ENCODE data around the gene MAPK8.

The MAPK8 gene

DNA sequence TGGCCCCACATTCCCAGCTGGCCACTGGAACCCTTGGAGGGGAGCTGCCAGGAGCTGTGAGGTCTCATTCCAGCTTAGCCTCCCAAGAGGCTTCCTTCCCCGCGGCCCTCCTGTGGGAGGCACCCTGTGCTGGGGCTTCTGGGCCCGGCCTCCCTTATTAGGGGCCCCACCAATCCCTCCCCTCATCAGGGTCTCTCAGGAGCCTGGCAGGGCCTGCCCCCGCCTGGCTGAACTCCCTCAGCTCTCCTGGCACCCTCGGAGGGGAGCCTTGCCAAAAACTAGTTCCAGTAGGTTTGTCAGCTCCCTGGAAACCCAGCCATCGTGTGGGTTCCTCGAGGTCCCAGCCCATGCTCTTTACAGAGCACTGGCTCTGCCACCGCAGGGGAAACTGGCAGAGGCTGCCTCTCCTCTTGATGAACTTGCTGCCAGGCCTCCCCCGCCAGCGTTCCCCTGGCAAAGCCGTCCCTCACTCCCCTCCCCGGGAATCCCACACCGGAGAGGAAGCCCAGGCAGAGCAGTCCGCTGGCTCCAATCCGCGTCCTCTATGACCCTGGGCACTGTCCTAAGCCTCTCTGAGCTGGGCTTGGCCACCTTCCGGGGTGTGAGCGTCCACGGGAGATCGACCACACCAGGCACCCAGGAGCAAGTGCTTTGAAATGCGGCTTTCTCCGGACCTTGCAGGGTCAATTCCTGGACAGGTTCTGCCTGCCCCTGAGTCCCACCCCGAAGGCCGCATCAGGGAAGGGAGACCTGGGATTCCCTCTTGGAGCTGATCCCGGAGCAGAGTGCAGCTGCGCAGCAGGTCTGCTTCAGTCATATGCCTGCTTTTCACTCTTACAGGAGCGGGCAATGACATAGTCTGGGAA, 158.6 kb downstream of the MAPK8 start:
- DNase-seq, result no peak

DNA sequence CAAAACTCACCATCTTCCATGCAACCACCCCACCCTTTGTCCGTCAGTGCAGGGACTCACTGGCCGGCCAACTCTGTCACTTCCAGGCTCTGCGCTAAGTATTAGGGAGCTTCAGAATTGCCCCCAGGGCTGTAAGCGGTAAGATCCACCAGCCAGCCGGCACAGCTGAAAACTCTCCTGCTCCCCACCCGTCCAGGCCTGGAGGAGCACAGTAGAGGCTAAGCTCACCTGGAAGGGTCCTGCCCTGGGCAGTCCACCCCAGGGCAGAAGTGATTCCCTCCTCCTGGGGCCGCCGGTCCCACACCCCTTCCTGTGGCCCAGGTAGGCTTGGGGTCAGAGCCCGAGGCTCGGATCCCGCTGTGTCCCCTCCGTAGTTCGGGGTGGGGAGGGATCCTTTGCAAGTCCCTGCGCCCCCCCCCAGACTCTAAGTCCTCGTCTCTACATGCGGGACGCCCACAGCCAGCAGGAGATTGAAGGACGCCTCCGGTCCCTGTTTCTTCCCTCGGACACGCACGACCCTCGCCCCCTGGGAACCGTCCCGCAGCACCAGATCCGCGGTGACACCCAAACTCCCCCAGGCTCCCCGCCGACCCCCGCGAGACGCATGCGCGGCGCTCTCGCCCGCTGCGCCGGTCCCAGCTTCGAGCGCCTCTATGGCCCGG, 159.5 kb downstream of the MAPK8 start:
- no peak for DNase-seq

DNA sequence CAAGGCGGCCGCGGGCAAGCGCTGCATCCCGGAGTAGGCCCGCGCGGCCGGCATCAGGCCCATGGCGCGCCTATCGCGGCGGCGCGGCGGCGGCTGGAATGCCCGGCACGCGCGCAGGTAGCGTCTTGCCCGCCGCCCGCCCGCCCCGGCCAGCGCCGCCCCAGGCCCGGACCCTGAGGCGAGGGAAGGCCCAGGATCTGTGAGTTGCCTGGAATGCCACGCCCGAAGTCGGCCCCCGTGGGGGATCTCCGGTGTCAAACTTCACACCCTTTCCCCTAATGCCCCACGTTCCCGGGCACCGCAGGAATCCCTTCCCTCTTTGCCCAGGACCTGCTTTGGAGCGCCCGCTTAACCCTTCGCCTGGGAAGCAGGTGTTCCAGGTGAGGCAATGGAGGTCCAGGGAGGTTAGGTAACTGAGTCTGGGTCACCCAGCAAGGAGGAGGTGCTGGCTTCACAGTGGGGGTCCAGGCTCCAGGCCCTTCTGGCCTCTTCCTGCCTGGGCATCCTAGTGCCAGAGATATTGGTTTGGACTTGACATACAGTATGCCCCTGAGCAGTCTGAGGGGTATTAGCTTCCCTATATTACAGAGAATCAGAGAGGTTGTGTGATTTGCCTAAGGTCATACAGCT, 160.2 kb downstream of the MAPK8 start:
- no peak for DNase-seq

DNA sequence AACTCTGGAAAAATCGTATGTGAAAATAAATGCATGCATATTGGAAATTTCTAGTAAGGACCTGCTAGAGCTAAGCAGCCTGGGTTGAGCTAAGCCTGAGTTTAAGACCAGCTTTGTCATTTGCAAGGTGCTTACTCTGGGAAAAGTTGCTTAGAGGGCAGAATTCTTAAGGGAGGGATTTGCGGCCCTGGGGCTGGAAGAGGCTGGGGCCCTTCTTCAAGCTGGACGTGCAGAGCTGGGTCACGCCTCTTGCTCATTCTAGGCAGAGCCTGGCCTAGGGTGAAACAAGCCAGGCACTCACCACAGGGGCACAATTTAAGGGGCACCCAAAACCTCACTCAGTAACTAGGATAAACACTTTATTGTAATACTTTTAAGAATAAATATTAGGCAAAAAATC, 161.2 kb downstream of the MAPK8 start:
- no peak for DNase-seq

DNA sequence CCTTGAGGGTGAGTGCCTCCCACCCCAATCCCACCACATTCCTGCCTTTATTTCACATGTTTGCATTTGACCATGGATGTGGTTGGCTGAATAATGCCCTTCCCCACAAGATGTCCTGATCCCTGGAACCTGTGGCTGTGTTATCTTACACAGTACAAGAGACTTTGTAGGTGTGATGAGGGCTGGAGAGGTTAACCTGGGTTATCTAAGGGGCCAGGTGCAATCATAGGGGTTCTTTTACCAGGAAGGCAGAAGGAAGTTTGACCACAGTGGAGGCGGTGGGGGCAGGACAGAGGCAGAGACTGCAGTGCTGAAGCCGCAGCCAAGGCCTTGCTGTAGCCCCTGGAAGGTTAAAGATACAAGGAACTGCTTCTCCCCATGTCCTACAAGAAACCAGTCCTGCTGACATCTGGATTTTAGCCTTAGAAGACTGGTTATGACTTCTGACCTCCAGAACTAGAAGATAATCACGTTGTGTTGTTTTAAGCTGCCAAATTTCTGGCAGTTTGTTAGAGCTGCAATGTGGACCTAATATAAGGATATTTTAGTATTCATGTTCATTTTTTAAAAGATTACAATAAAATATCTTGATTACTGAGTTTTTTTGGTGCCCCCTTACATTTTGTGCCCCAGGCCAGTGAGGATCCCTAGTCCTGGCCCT, 161.8 kb downstream of the MAPK8 start:
- no peak for DNase-seq

DNA sequence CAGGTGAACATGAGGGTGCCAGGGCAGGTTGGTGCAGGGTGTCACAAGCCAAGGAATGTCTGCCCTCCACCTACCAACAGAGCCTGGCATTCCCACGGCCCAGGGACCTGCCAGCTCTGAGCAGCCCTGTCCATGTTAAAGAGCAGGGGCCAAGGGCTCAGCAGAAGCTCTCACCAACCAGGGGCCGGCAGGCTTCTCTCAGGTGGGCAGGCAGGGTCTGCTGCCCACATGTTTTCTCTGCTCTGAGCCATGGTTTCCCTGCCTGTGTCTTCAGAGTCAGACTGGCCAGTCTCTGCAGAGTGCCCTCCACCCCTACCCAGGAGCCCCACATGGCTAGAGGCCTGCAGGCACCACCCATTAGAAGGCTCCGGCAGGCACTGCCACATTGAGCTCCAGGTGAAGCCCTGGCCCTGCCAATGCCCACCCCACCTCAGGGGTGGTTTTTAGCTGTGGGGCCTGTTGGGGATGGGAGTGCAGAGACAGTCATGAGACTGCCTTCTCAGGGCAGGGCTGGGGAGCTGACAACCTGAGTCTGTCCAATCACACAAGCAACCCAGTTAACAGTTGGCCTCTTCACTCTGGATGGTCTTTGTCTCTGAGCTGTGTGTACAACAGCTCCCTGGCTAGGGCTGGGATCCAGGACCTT, 162.5 kb downstream of the MAPK8 start:
- no peak for DNase-seq

DNA sequence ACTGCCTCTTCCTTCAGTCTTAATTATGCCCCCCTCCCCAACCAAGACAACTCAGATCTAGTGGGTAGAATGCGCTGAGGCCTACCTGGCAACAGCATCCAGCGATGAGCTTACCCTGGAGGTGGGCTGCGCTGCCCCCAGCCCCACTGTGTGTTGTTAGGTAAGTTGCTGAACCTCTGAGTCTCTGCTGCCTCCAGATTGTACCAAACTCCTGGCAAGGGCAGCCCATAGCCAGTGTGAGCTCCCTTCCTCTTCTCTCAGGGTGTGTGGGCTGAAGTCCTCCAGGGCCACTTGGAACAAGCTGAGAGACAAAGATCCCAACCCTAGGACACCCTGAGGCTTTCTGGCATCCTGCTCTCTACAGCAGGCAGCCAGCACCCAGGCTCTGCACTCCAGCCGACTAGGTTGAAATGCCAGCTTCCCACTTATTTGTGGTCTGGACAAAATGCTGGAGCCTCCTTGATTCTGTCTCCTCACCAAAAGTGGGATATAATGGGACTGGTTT, 163.1 kb downstream of the MAPK8 start:
- no peak for DNase-seq

DNA sequence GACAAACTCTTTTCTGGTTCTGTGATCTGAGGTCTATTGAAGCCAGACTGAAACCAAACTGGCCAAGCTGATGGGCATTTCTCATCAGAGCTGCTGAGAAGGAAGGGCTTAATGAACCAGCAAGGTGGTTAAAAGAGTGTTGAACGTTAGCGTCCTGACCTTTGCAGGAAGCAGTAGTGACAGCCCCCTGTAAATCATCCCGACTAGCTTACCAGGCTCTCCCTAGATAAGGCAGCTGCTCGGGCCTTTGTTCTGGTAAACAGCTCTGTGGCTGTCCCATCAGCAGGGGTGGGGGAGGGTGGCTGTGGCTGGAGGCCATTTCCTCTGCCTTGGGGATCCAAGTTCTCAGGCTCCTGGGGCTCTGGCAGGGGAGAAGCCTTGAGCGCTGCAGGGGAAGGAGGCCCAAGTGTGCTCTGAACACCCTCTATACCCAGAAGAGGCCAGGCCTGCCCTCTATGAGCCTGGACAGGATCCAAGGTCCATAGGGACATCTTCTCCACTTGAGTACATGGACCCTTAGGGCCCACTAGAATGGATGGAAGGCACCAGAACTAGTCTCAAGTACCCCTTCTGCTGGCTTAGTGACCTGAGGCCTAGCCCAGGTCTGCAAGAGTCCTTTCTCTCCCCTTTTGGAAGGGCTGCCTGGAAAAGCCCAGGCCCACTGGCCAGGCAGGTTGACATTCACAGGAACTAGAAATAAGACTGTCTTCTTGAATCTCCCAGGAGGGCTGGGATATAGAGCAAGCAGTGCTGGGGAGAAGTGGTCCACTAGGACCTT, 163.8 kb downstream of the MAPK8 start:
- no peak for DNase-seq

DNA sequence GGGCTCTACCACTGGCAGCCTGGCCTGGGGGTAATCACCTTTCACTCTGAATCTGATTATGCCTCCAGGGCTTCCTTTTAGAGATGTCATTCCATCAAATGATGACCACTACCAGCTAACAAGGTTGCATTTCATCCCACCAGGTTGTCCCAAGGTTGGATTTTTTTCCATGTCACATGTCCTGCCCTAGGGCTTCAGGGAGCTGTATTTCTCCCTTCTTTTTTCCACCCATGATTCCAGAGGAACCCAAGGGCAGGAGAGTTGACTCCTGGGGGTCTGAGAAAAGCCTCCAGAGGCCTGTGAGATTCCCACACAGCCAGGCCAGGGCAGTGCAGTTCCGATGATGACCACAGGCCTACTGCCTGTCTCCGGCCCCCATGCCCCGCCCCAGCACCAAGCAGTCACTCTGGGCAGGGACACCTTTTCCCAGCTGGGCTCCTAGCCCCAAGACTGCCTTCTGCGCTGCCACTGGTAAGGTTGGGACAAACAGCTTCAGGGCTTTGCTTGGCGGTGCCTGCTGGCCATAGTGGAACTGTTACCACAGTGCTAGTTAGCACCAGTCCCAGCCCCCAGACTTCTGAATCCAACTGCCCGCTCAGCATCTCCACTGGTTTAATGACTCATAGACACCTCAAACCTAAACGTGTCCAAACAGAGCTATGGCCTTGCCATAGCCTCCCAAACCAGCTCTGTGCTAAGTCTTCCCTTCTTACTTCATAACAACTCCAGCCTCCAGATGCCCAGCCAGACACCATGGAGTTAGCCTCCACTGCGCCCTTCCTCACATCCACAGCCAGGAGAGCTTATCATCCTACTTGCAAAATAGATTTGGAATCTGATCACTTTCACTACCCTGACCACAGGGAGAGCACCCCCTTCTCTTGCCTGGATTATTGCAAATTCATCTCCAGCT, 164.7 kb downstream of the MAPK8 start:
- DNase-seq, result no peak

DNA sequence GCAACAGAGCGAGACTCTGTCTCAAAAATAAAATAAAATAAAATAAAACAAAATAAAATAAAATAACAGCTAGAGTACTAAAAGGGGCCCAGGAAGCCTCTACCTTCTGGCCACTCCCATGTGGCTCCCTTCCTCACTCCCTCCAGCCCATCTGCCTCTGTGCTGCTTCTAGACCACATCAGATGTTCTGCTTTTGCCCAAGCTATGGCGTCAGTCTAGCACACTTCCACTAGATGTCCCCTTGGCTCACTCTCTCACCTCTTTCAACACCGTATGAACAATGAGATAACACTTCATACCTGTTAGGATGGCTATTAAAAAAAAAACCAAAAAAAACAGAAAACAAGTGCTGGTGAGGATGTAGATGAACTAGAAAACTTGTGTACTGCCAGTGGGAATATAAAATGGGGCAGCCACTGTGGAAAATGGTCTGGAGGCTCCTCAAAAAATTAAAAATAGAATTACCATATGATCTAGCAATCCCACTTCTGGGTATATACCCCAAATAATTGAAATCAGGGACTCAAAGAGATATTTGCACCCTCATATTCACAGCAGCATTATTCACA, 166.1 kb downstream of the MAPK8 start:
- no peak for DNase-seq

DNA sequence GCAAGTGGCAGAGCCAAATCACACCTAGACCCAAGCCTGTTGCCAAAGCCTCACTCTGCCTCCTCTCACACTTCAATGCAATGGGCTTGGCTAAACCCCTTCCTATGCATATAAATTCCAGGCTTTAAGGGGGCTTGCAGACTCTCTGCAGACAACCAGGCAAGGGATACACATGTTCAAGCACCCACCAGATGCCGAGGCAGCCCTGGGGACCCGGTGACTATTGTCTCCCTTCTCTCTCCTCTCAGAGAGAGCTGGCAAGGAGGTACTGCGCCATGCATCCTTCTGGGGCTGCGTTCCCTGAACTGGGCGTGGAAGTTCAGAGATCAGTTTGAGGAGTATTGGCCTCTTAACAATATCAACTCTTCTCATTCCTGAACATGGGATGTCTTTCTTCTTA, 167.2 kb downstream of the MAPK8 start:
- no peak for DNase-seq

DNA sequence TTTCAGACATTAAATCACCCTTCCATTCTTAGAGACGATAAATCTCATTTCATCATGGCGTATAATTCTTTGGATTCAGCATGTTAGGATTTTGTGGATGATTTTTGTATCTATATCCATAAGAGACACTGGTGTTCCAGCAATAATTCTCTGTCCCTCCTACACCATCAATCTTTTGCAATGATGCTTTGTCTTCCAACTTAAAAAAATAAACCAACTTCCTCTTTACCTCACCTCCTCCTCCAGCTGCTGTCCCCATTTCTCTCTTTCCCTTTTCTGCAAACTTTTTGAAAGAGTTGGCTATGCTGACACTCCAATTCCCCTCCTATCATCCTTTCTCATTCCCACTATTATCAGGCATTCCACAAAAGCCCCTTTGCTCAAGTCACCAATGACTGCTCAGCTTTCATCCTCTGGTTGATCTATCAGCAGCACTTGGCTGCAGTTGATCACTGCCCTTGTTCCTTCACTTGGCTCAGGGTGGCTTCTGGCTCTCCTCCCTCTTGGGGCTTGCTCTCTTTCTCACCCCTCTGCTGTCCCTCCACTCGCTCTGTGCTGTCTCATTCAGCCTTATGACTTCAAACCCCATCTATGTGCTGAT, 168.4 kb downstream of the MAPK8 start:
- DNase-seq, result no peak

DNA sequence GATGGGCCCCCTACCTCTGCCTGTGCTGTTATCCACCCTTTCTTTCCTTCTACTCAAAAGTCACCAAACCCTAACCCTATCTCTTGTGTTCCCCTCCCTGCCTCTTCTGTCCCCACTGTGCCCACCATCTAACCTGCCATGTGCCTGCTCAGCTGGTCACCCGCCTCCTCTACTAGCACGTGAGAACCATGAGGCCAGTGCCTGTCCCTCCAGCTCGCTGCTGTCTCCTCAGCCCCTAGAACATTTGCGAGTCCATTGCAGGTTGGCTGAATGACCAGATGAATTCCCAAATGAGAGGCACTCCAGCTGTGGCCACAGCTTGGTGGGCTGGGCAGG, 169.4 kb downstream of the MAPK8 start:
- no peak for DNase-seq

DNA sequence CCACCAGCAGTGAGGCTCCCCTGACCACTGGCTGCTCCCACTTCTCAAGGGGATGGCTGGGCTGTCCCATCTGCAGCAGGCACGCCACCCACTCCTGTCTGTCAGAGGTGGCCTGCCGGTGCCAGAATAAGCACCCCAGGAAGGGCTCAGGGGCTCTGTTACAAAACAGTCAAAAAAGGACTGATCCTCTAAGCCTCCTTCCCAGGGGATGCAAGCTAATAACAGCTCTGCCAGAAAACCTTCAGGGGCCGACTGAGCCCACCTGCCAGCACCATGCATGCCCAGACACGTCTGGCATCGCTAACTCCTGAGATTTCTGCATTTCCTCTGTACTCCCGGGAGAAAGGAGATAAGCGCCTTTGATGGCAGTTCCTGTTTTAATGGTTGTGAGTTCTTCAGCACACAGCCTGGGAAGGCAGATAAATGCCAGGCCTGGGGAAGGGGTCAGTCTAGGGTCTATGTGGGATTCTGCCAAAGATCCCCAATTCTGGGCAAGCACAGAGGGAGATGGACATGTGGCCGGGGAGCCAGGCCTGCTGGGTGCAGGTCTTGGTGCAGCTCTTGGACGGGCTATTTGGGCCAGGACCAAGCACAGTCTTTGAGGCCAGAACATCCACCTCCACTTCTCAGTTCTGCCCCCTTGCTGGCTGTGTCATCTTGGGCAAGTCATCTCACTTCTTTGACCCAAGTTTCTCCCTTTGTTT, 170.0 kb downstream of the MAPK8 start:
- DNase-seq, result no peak

DNA sequence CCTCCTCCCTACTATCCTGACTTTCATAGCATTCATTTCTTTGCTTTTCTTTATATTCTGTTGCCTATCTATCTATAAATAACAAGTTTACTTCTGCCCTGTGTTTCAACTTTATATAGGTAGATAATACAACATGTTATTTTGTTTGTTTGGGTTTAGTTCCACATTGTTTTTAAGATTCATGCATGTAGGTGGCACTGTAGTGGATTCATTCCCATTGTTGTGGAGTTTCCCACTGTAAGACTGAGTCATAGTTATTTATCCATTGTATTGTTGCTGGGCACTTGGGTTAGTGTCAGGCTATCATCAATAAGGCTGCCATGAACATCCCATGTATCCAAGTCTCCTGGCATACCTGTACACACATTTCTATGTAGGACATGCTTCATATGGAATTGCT, 170.7 kb downstream of the MAPK8 start:
- DNase-seq, result no peak

DNA sequence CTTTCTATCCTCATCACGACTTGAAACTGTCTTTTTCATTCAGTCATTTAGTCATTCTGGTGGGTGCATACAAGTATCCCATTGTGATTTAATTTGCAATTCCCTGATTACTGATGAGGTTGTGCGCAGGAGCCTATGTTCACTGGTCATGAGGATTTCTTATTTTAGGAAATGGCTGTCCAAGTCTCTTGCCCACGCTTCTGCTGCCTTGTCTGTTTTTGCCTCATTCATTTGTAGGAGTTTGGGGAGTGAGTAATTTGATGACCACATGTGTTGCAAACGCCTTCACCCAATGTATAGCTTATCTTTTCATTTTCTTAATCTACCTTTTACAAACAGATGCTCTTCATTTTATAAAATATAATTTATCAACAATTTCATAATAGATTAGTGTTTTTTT, 171.1 kb downstream of the MAPK8 start:
- no peak for DNase-seq

DNA sequence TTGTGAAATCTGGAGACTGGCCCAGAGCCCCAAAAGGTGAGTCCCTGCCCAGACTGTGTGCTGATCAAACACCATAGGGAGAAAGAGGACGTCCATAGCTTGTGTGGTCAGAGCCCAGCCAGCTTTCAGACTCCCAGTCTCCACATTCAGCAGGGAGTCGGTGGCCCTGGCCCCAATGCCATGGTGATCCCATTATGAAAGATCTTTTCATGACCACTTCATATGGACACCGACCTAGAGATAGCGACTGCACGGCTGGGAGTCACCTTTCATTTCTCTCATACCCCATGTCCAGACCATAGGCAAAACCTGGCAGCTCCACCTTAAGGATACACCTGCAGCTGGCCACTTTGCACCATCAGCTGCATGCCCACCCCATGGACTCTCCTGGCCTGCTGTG, 172.0 kb downstream of the MAPK8 start:
- DNase-seq, result no peak

DNA sequence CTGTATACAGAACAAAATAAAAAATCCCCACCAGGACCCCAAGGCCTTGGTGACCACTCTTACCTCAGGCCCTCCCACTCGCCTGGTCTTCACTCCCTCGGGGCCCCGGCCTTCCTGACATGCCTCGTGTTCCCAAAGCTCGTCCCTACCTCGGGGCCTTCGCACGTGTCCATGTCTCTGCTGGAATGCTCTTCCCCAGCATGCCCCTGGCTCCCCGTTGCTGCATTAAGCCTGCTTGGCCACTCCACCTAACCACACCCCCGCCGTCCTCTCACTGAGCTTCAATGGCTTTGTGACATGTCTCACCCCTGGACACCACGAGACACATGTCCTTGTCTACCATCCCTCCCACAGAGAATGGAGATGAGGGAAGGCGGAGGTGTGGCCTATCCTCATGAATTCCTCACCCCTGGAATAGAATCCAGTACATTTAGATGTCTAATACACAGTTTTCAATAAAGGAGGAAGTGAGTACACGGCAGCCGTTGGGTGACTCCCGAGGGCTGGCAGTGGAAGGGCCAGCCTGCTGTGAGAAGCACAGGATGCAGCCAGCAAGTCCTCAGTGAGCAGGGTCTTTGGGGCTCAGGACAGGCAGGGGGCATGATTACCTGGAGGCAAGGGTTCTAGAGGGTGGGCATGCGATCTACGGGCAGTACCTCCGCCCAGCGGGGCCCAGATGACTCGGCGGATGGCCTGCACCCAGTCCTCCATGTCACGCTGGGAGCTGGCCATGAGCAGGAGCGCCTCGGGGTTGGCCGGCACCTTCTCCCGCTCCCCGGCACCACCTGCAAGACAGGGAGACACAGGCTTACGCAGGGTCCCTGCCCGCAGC, 172.7 kb downstream of the MAPK8 start:
- DNase-seq, result no peak

All from stimulated activated CD4-positive, alpha-beta T cell treated with anti-CD3 and anti-CD28 coated beads, Interleukin-2, amount 100 ng/mL, for 48 hours (primary cell).